22Rv1 (cell line): ENCODE measurements around the gene IER5.
"Not testable (repeated sequence)": the region's sequence is repeated elsewhere in the genome, so short reads cannot be mapped to it uniquely, and the experiment has no call there.

Experiments used
- H3K27ac ChIP-seq: fragments of 450-650 bp; 2 replicates; pipeline ENCODE4 v1.5.1; 2017
- CTCF ChIP-seq: fragments of 450-650 bp; IDR thresholded peaks from 2 replicates; pipeline ENCODE4 v1.5.1; 2017; ENCODE audit warnings: mild to moderate bottlenecking
- ZFX ChIP-seq: fragments of 450-650 bp; IDR thresholded peaks from 2 replicates; pipeline ENCODE4 v1.6.1; 2017; ENCODE audit warnings: antibody characterized with exemption, borderline replicate concordance

The IER5 gene

GRCh38 chr1:181088079-181089016, at the start of gene IER5:
Gene IER5 (plus strand): TSS chr1:181088700. CDS start chr1:181088903, 203 bp downstream.
- H3K27ac ChIP-seq, result peak within 1 kb of the TSS; percentile 71
- TF ChIP-seq CTCF (no peak), ZFX (no peak)

GRCh38 chr1:181040284-181040865, 48.1 kb upstream of the IER5 start:
- no peak overlapping the region for H3K27ac ChIP-seq
- no peak for TF ChIP-seq ZFX
- no peak for TF ChIP-seq CTCF

- TF ChIP-seq ZFX, result no peak
- TF ChIP-seq CTCF, result no peak
- H3K27ac ChIP-seq, result peak overlapping the region; percentile 37
Observed at GRCh38 chr1:181043025-181043888, 45.2 kb upstream of the IER5 start.

- no peak for TF ChIP-seq CTCF
- no peak overlapping the region for H3K27ac ChIP-seq
Observed at GRCh38 chr1:181044449-181044966, 44.0 kb upstream of the IER5 start.

- not testable (repeated sequence) for H3K27ac ChIP-seq
Observed at GRCh38 chr1:181045946-181046345, 42.6 kb upstream of the IER5 start.

GRCh38 chr1:181049378-181049777, 39.1 kb upstream of the IER5 start:
- TF ChIP-seq ZFX, result no peak
- no peak for TF ChIP-seq CTCF
- no peak overlapping the region for H3K27ac ChIP-seq

- TF ChIP-seq CTCF (no peak), ZFX (no peak)
Observed at GRCh38 chr1:181050922-181051321, 37.6 kb upstream of the IER5 start.

More at GRCh38 chr1:181050922-181051321, 37.6 kb upstream of the IER5 start:
- H3K27ac ChIP-seq, result no peak overlapping the region
